Loucy (cell line): ENCODE measurements around the gene RPAIN.

ENCODE experiments used
- H2AFZ ChIP-seq: fragments of 200-600 bp; sonication (generic); 2 replicates; pipeline ENCODE4 v1.6.0; 2016; ENCODE audit warnings: antibody characterized with exemption, mild to moderate bottlenecking, low read length, moderate library complexity
- H3F3A ChIP-seq: fragments of 200-600 bp; 2 replicates; pipeline ENCODE4 v1.6.0; 2016; ENCODE audit warnings: antibody characterized with exemption, low read depth, mild to moderate bottlenecking
- H3K27me3 ChIP-seq: fragments of 200-600 bp; sonication (generic); 2 replicates; pipeline ENCODE4 v1.6.1; 2014; ENCODE audit warnings: low read length, mild to moderate bottlenecking; ENCODE audit not compliant: insufficient read depth, poor library complexity, severe bottlenecking
- H3K36me3 ChIP-seq: fragments of 200-600 bp; sonication (generic); 2 replicates; pipeline ENCODE4 v1.6.1; 2016; ENCODE audit warnings: low read length; ENCODE audit not compliant: insufficient read depth
- H3K4me1 ChIP-seq: fragments of 200-600 bp; sonication (generic); 2 replicates; pipeline ENCODE4 v1.5.1; 2014; ENCODE audit warnings: low read length, mild to moderate bottlenecking; ENCODE audit not compliant: insufficient read depth, poor library complexity, severe bottlenecking
- H3K4me2 ChIP-seq: fragments of 200-600 bp; sonication (generic); 2 replicates; pipeline ENCODE4 v1.6.0; 2014; ENCODE audit warnings: antibody characterized with exemption, low read length, low read depth, mild to moderate bottlenecking; ENCODE audit not compliant: poor library complexity, severe bottlenecking
- H3K4me3 ChIP-seq: fragments of 200-600 bp; sonication (generic); 2 replicates; pipeline ENCODE4 v1.5.1; 2014; ENCODE audit warnings: low read length, mild to moderate bottlenecking, mixed read lengths; ENCODE audit not compliant: poor library complexity, severe bottlenecking
- H3K79me2 ChIP-seq: fragments of 200-600 bp; sonication (generic); 2 replicates; pipeline ENCODE4 v1.6.1; 2014; ENCODE audit warnings: low read length; ENCODE audit not compliant: insufficient read depth
- H3K9ac ChIP-seq: fragments of 200-600 bp; sonication (generic); 2 replicates; pipeline ENCODE4 v1.6.0; 2014; ENCODE audit warnings: mild to moderate bottlenecking, low read depth, low read length, moderate library complexity; ENCODE audit not compliant: poor library complexity, severe bottlenecking
- H3K9me2 ChIP-seq: fragments of 200-600 bp; sonication (generic); replicated peaks from 2 replicates; pipeline ENCODE4 v1.6.1; 2016; ENCODE audit warnings: low read depth, low read length, mixed read lengths
- H3K9me3 ChIP-seq: fragments of 200-600 bp; sonication (generic); 2 replicates; pipeline ENCODE4 v1.6.1; 2014; ENCODE audit warnings: mild to moderate bottlenecking, antibody characterized with exemption, low read length, low read depth; ENCODE audit not compliant: insufficient read depth
- H4K20me1 ChIP-seq: fragments of 200-600 bp; sonication (generic); 2 replicates; pipeline ENCODE4 v1.6.0; 2014; ENCODE audit warnings: antibody characterized with exemption, low read length, mild to moderate bottlenecking; ENCODE audit not compliant: insufficient read depth, poor library complexity, severe bottlenecking
- CTCF ChIP-seq: fragments of 200-600 bp; sonication (generic); conservative IDR thresholded peaks from 2 replicates; pipeline ENCODE4 v1.5.1; 2014; ENCODE audit warnings: mild to moderate bottlenecking, antibody characterized with exemption, low read length
- EZH2phosphoT487 ChIP-seq: fragments of 200-600 bp; IDR thresholded peaks from 2 replicates; pipeline ENCODE4 v1.6.1; 2018; ENCODE audit warnings: antibody characterized with exemption, mild to moderate bottlenecking, moderate library complexity, borderline replicate concordance

The RPAIN gene

GRCh38 chr17:5418858-5419355, 1.1 kb upstream of the RPAIN start:
- Histone ChIP-seq H2AFZ (peak overlapping the region; percentile 79), H4K20me1 (peaks cover 67% of the 10 kb centered on the region), H3K4me3 (peak overlapping the region; percentile 97), H3K36me3 (peaks cover 22% of the 10 kb centered on the region; the same call in 1 of the 2 replicates), H3K4me2 (peak overlapping the region; percentile 88), H3K79me2 (peaks cover 85% of the 10 kb centered on the region), H3F3A (no peaks in the 10 kb centered on the region), H3K27me3 (no peaks in the 10 kb centered on the region), H3K9me3 (no peaks in the 10 kb centered on the region), H3K9me2 (no peaks in the 10 kb centered on the region), H3K9ac (peak overlapping the region; percentile 85), H3K4me1 (peaks cover 42% of the 10 kb centered on the region)
- TF ChIP-seq CTCF, result no peak
- no peak for TF ChIP-seq EZH2phosphoT487

- Histone ChIP-seq H3K4me2 (peak within 1 kb of the TSS; percentile 97), H3K4me3 (peak within 1 kb of the TSS; percentile 97), H3K9me2 (no peaks in the 10 kb centered on the region), H3K4me1 (peaks cover 45% of the 10 kb centered on the region), H3K79me2 (peaks cover 85% of the 10 kb centered on the region), H3K36me3 (peaks cover 19% of the 10 kb centered on the region; the same call in 1 of the 2 replicates), H3K9me3 (no peaks in the 10 kb centered on the region), H2AFZ (peak within 1 kb of the TSS; percentile 91), H3K9ac (peak within 1 kb of the TSS; percentile 93), H3K27me3 (no peaks in the 10 kb centered on the region), H3F3A (no peaks in the 10 kb centered on the region), H4K20me1 (peaks cover 70% of the 10 kb centered on the region)
- no peak for TF ChIP-seq EZH2phosphoT487
- TF ChIP-seq CTCF, result no peak
Observed at GRCh38 chr17:5419356-5419958, 525 bp upstream of the RPAIN start, which contains the start of gene NUP88. Gene NUP88, minus strand, starts transcription at chr17:5419662. Its CDS starts 12 bp downstream, at chr17:5419650.

- peaks cover 26% of the 10 kb centered on the region for H3K36me3 ChIP-seq
- H3K4me1 ChIP-seq, result peaks cover 34% of the 10 kb centered on the region
Observed at GRCh38 chr17:5422505-5422904, 2.5 kb downstream of the RPAIN start.

More at GRCh38 chr17:5422505-5422904, 2.5 kb downstream of the RPAIN start:
- Histone ChIP-seq H3K9me2 (no peaks in the 10 kb centered on the region), H3K9ac (peak overlapping the region; percentile 0), H4K20me1 (peaks cover 53% of the 10 kb centered on the region), H3K79me2 (peaks cover 65% of the 10 kb centered on the region), H3K27me3 (no peaks in the 10 kb centered on the region), H2AFZ (no peak overlapping the region), H3K4me2 (peak overlapping the region; percentile 97), H3K4me3 (peak overlapping the region; percentile 97), H3F3A (no peaks in the 10 kb centered on the region), H3K9me3 (no peaks in the 10 kb centered on the region)
- TF ChIP-seq EZH2phosphoT487 (no peak), CTCF (no peak)
